MM.1S (cell line): ENCODE measurements around the gene CHST15.

Experiments
- DNase-seq: peaks from one replicate; pipeline ENCODE4 v3.0.0-alpha.2; 2015
- H2AFZ ChIP-seq: fragments of 300-600 bp; sonication (generic); 2 replicates; pipeline ENCODE4 v1.6.0; 2016; ENCODE audit warnings: antibody characterized with exemption, low read length
- H3F3A ChIP-seq: fragments of 300-600 bp; sonication (generic); 2 replicates; pipeline ENCODE4 v1.6.1; 2016; ENCODE audit warnings: mild to moderate bottlenecking, antibody characterized with exemption, low read length, moderate library complexity, mixed read lengths; ENCODE audit not compliant: insufficient read depth
- H3K27ac ChIP-seq: fragments of 300-600 bp; sonication (generic); 2 replicates; pipeline ENCODE4 v1.5.1; 2016; ENCODE audit warnings: mild to moderate bottlenecking, low read length
- H3K27me3 ChIP-seq: fragments of 300-600 bp; sonication (generic); replicated peaks from 2 replicates; pipeline ENCODE4 v1.6.0; 2016; ENCODE audit warnings: low read length; ENCODE audit not compliant: insufficient read depth
- H3K36me3 ChIP-seq: fragments of 300-600 bp; sonication (generic); replicated peaks from 2 replicates; pipeline ENCODE4 v1.6.1; 2016; ENCODE audit warnings: mild to moderate bottlenecking, low read length, mixed read lengths; ENCODE audit not compliant: insufficient read depth
- H3K4me1 ChIP-seq: fragments of 300-600 bp; sonication (generic); 2 replicates; pipeline ENCODE4 v1.6.1; 2016; ENCODE audit warnings: low read length, mixed read lengths
- H3K4me2 ChIP-seq: fragments of 300-600 bp; sonication (generic); 2 replicates; pipeline ENCODE4 v1.6.0; 2016; ENCODE audit warnings: low read depth, low read length
- H3K4me3 ChIP-seq: fragments of 300-600 bp; sonication (generic); 2 replicates; pipeline ENCODE4 v1.5.1; 2016; ENCODE audit warnings: low read length, mixed read lengths
- H3K79me2 ChIP-seq: fragments of 300-600 bp; sonication (generic); 2 replicates; pipeline ENCODE4 v1.6.1; 2016; ENCODE audit warnings: mixed run types, low read length, mixed read lengths
- H3K9ac ChIP-seq: fragments of 300-600 bp; sonication (generic); 2 replicates; pipeline ENCODE4 v1.6.1; 2016; ENCODE audit warnings: low read length, mixed read lengths
- H3K9me2 ChIP-seq: fragments of 300-600 bp; sonication (generic); replicated peaks from 2 replicates; pipeline ENCODE4 v1.6.1; 2016; ENCODE audit warnings: mild to moderate bottlenecking, low read length, mixed read lengths; ENCODE audit not compliant: insufficient read depth
- H3K9me3 ChIP-seq: fragments of 300-600 bp; sonication (generic); replicated peaks from 2 replicates; pipeline ENCODE4 v1.6.1; 2016; ENCODE audit warnings: mild to moderate bottlenecking, low read length, mixed read lengths; ENCODE audit not compliant: insufficient read depth
- H4K20me1 ChIP-seq: fragments of 300-600 bp; sonication (generic); 2 replicates; pipeline ENCODE4 v1.6.1; 2016; ENCODE audit warnings: mild to moderate bottlenecking, low read length, moderate library complexity, mixed read lengths; ENCODE audit not compliant: insufficient read depth
- EZH2 ChIP-seq: fragments of 300-600 bp; sonication (generic); optimal IDR thresholded peaks from 2 replicates; pipeline ENCODE3; 2017; ENCODE audit warnings: low read depth, mild to moderate bottlenecking, antibody characterized with exemption, low read length, mixed read lengths
- EZH2phosphoT487 ChIP-seq: fragments of 300-600 bp; sonication (generic); IDR thresholded peaks from 2 replicates; pipeline ENCODE4 v1.6.1; 2018; ENCODE audit warnings: antibody characterized with exemption, low read length
- TF ChIP-seq, protein P1 (sequence below): fragments of 300-600 bp; sonication (generic); IDR thresholded peaks from 2 replicates; pipeline ENCODE4 v1.5.1; 2016; ENCODE audit warnings: antibody characterized with exemption, low read length, mixed read lengths

CHST15 gene

GRCh38 chr10:124138883-124139348 is 45.5 kb upstream of the CHST15 start:
- Histone ChIP-seq H3K4me1 (peaks cover 19% of the 10 kb centered on the region), H3K4me2 (no peak overlapping the region), H3K4me3 (no peak overlapping the region), H3K9me3 (no peaks in the 10 kb centered on the region), H3K36me3 (no peaks in the 10 kb centered on the region), H3K27me3 (no peaks in the 10 kb centered on the region), H2AFZ (no peak overlapping the region), H3K9ac (no peak overlapping the region), H3K79me2 (peaks cover 40% of the 10 kb centered on the region), H3F3A (peaks cover 8% of the 10 kb centered on the region; the same call in 1 of the 2 replicates), H3K27ac (no peak overlapping the region), H4K20me1 (no peaks in the 10 kb centered on the region), H3K9me2 (no peaks in the 10 kb centered on the region)
- DNase-seq, result no peak
- TF ChIP-seq EZH2phosphoT487 (no peak), EZH2 (no peak)
- TF ChIP-seq, protein P1, sequence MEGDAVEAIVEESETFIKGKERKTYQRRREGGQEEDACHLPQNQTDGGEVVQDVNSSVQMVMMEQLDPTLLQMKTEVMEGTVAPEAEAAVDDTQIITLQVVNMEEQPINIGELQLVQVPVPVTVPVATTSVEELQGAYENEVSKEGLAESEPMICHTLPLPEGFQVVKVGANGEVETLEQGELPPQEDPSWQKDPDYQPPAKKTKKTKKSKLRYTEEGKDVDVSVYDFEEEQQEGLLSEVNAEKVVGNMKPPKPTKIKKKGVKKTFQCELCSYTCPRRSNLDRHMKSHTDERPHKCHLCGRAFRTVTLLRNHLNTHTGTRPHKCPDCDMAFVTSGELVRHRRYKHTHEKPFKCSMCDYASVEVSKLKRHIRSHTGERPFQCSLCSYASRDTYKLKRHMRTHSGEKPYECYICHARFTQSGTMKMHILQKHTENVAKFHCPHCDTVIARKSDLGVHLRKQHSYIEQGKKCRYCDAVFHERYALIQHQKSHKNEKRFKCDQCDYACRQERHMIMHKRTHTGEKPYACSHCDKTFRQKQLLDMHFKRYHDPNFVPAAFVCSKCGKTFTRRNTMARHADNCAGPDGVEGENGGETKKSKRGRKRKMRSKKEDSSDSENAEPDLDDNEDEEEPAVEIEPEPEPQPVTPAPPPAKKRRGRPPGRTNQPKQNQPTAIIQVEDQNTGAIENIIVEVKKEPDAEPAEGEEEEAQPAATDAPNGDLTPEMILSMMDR, result no peak

DNA sequence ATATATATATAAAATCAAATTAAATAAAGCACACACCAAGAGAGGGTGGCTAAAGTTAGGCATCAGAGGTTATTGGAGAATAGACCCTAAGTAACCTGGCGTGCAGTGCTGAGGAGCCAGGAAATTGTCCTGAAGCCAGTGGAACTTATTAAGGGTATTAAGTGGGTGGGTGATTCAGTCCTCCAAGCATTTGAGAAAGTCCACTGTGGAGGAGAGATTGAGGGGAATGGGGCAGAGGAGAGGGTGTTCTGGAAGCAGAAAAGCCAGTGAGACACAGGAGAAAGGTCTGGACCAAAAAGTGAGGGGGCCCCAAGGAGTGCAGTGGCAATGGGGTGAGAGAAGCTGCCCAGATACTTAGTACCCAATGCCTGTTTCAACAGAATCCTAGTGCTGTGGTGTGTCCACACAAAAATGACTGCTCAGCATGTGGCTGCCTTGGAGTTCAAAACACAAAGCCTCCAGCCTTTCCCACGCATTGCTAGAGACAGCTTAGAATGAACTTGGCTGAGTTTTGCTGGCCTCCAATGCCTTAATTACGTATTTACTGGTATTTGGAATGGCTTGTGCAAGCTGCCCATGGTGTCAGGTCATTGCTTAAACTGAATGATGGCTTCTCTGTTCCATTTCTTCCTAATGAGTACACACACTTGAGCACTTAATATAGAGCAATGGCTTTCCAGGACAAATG is 44.9 kb upstream of the CHST15 start:
- H3K27ac ChIP-seq, result no peak overlapping the region
- no peak overlapping the region for H2AFZ ChIP-seq
- no peak overlapping the region for H3K4me3 ChIP-seq
- no peak for TF ChIP-seq EZH2phosphoT487
- TF ChIP-seq, protein P1, result no peak
- no peak for TF ChIP-seq EZH2
- no peak overlapping the region for H3K4me2 ChIP-seq
- no peaks in the 10 kb centered on the region for H4K20me1 ChIP-seq
- H3K27me3 ChIP-seq, result no peaks in the 10 kb centered on the region
- H3K9ac ChIP-seq, result no peak overlapping the region
- H3K36me3 ChIP-seq, result no peaks in the 10 kb centered on the region
- H3K4me1 ChIP-seq, result peaks cover 16% of the 10 kb centered on the region
- H3K79me2 ChIP-seq, result peaks cover 34% of the 10 kb centered on the region
- no peaks in the 10 kb centered on the region for H3K9me3 ChIP-seq
- H3F3A ChIP-seq, result peaks cover 8% of the 10 kb centered on the region; the same call in 1 of the 2 replicates
- H3K9me2 ChIP-seq, result no peaks in the 10 kb centered on the region
- DNase-seq, result no peak

DNA sequence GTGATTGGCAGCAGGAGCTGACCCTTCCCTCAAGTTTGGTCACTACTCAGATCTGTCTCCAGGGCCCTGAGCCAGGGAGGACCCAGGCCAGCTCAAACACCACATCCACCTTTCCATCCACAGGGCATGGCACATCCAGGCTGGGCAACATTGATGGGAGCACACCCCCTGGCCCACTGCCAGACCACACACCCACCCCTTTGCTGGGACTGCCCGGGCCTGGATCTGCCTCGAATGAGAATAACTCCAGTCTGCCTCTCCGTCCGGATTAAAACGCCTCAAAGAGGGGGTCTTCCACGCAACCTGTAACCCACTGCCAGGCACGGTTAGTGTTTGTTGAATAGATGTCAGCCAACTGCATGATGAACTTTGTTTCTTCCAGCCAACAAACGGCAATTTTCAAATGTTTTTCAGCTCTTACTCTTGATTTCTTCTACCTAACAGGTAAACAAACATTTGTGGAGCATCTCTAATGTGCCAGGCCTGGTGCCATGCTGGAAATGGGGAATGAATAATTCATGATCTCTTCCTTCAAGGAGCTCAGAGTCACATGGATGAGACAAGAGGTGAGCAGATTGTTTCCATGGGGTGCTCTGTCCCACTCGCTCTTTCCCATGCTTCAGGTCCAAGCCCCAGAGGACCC is 41.0 kb upstream of the CHST15 start:
- H3K9ac ChIP-seq, result no peak overlapping the region
- 0 out of 2 replicates have a peak, but pooled peaks cover 4% of the 10 kb centered on the region for H3K79me2 ChIP-seq
- H3K27me3 ChIP-seq, result no peaks in the 10 kb centered on the region
- no peak for DNase-seq
- no peaks in the 10 kb centered on the region for H3K9me3 ChIP-seq
- H3K27ac ChIP-seq, result no peak overlapping the region
- no peaks in the 10 kb centered on the region for H3K4me1 ChIP-seq
- TF ChIP-seq, protein P1, result no peak
- TF ChIP-seq EZH2, result no peak
- no peak for TF ChIP-seq EZH2phosphoT487
- no peak overlapping the region for H2AFZ ChIP-seq
- H3F3A ChIP-seq, result no peaks in the 10 kb centered on the region
- no peak overlapping the region for H3K4me2 ChIP-seq
- no peaks in the 10 kb centered on the region for H4K20me1 ChIP-seq
- H3K36me3 ChIP-seq, result no peaks in the 10 kb centered on the region
- H3K9me2 ChIP-seq, result no peaks in the 10 kb centered on the region
- H3K4me3 ChIP-seq, result no peak overlapping the region
